ENCODE data around the gene WDR27. TPM values are rescaled to one million over a fixed set of nuclear protein-coding genes. Genes with fewer than 3 reads are reported as not detected.

WDR27 gene
- total RNA-seq, 1 donor from 2014 or later = 128 TPM

- Mint-ChIP-seq H3K36me3 (peaks cover 17% of the 10 kb centered on the region), H3K4me3 (no peak overlapping the region), H3K9me3 (no peaks in the 10 kb centered on the region), H3K4me1 (peaks cover 21% of the 10 kb centered on the region), H3K27me3 (ENCODE audit: low read depth) (no peaks in the 10 kb centered on the region), H3K27ac (no peak overlapping the region)
- no peak for DNase-seq (ENCODE audit: low spot score in 2 of 2, unreplicated experiment in 2 of 2)
- TF ChIP-seq, protein P1, sequence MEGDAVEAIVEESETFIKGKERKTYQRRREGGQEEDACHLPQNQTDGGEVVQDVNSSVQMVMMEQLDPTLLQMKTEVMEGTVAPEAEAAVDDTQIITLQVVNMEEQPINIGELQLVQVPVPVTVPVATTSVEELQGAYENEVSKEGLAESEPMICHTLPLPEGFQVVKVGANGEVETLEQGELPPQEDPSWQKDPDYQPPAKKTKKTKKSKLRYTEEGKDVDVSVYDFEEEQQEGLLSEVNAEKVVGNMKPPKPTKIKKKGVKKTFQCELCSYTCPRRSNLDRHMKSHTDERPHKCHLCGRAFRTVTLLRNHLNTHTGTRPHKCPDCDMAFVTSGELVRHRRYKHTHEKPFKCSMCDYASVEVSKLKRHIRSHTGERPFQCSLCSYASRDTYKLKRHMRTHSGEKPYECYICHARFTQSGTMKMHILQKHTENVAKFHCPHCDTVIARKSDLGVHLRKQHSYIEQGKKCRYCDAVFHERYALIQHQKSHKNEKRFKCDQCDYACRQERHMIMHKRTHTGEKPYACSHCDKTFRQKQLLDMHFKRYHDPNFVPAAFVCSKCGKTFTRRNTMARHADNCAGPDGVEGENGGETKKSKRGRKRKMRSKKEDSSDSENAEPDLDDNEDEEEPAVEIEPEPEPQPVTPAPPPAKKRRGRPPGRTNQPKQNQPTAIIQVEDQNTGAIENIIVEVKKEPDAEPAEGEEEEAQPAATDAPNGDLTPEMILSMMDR (IDR thresholded peaks at IDR 0.05; ENCODE audit: unreplicated experiment) = no peak
Observed at GRCh38 chr6:169719117-169719516, 17.3 kb upstream of the WDR27 start.

DNA sequence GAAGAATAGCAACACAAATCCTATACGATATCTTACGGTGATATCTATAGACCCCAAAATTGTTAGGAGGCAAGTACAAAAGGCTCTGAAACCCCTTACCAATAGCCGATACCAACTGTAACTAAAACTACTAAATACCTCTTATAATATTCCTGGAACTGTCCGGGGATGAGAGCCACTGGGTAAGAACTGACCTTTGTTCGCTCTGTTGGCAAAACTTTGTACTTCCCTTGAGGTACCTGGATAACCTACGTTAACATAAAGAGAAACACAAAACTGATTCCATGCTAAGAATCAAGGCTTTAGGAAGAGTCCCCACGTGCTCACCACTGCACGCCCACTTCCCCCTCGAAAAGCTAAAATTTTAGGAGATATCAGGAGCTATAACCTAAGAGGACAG, 12.8 kb upstream of the WDR27 start:
- DNase-seq (ENCODE audit: low spot score in 2 of 2, unreplicated experiment in 2 of 2) = no peak
- H3K9me3 Mint-ChIP-seq = no peaks in the 10 kb centered on the region
- H3K36me3 Mint-ChIP-seq = peaks cover 32% of the 10 kb centered on the region
- no peaks in the 10 kb centered on the region for H3K4me1 Mint-ChIP-seq
- H3K4me3 Mint-ChIP-seq = no peak overlapping the region
- no peak overlapping the region for H3K27ac Mint-ChIP-seq
- TF ChIP-seq, protein P1 (IDR thresholded peaks at IDR 0.05; ENCODE audit: unreplicated experiment) = no peak
- no peaks in the 10 kb centered on the region for H3K27me3 Mint-ChIP-seq (ENCODE audit: low read depth)

GRCh38 chr6:169714178-169714577, 12.3 kb upstream of the WDR27 start:
- H3K27me3 Mint-ChIP-seq (ENCODE audit: low read depth) = no peaks in the 10 kb centered on the region
- H3K27ac Mint-ChIP-seq = no peak overlapping the region
- H3K9me3 Mint-ChIP-seq = no peaks in the 10 kb centered on the region
- H3K36me3 Mint-ChIP-seq = peaks cover 32% of the 10 kb centered on the region
- TF ChIP-seq, protein P1 (IDR thresholded peaks at IDR 0.05; ENCODE audit: unreplicated experiment) = no peak
- H3K4me3 Mint-ChIP-seq = no peak overlapping the region
- H3K4me1 Mint-ChIP-seq = no peaks in the 10 kb centered on the region
- no peak for DNase-seq (ENCODE audit: low spot score in 2 of 2, unreplicated experiment in 2 of 2)

DNA sequence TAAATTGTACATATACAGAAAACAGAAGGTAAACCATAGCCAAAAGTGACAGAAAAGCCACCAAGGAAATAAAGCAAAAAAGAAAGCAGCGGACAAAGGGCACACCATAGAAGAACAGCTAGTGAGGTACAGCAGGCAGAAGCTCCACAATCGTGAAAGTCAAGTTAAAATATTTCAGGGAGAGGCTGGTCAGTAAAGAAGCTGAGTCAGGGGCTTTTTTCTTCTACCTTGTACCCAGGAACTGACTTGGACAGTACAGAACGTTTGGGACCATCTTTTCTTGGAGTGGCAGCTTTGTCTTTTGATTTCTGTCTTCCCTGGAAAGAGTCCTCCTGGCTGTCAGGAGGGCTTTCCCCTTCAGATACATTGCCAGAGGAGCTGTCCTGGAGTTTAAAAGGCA, 8.2 kb upstream of the WDR27 start:
- Mint-ChIP-seq H3K4me1 (peaks cover 1% of the 10 kb centered on the region), H3K27me3 (ENCODE audit: low read depth) (no peaks in the 10 kb centered on the region), H3K27ac (no peak overlapping the region), H3K36me3 (peaks cover 28% of the 10 kb centered on the region), H3K9me3 (no peaks in the 10 kb centered on the region), H3K4me3 (no peak overlapping the region)
- DNase-seq (ENCODE audit: low spot score in 2 of 2, unreplicated experiment in 2 of 2) = no peak
- TF ChIP-seq, protein P1 (IDR thresholded peaks at IDR 0.05; ENCODE audit: unreplicated experiment) = no peak

GRCh38 chr6:169709293-169709692, 7.5 kb upstream of the WDR27 start:
- Mint-ChIP-seq H3K4me3 (no peak overlapping the region), H3K27me3 (ENCODE audit: low read depth) (no peaks in the 10 kb centered on the region)
- DNase-seq (ENCODE audit: low spot score in 2 of 2, unreplicated experiment in 2 of 2) = no peak

More at GRCh38 chr6:169709293-169709692, 7.5 kb upstream of the WDR27 start:
- H3K9me3 Mint-ChIP-seq = no peaks in the 10 kb centered on the region
- no peak overlapping the region for H3K27ac Mint-ChIP-seq
- TF ChIP-seq, protein P1 (IDR thresholded peaks at IDR 0.05; ENCODE audit: unreplicated experiment) = no peak
- peaks cover 25% of the 10 kb centered on the region for H3K36me3 Mint-ChIP-seq
- H3K4me1 Mint-ChIP-seq = peaks cover 7% of the 10 kb centered on the region

Measured in mesothelial cell of epicardium (in vitro differentiated cells).